Smooth muscle cell (in vitro differentiated cells): ENCODE data around the gene ZNF575. TPM values are rescaled to one million over a fixed set of nuclear protein-coding genes. Genes with fewer than 3 reads are reported as not detected.

Experiments
- DNase-seq: peaks from one replicate; lab custom pipeline; 2025; ENCODE audit not compliant: unreplicated experiment; lab: John Stamatoyannopoulos, UW
- H2AFZ ChIP-seq: fragments of 200-600 bp; sonication (generic); 2 replicates; pipeline ENCODE4 v1.6.0; 2016; ENCODE audit warnings: antibody characterized with exemption, low read depth, mild to moderate bottlenecking
- H3F3A ChIP-seq: fragments of 200-600 bp; sonication (generic); 2 replicates; pipeline ENCODE4 v1.6.0; 2017; ENCODE audit warnings: antibody characterized with exemption, low read depth
- H3K27ac ChIP-seq: fragments of 200-600 bp; sonication (generic); 2 replicates; pipeline ENCODE4 v1.5.1; 2016; ENCODE audit warnings: low read depth, mild to moderate bottlenecking
- H3K27me3 ChIP-seq: fragments of 200-600 bp; sonication (generic); 2 replicates; pipeline ENCODE4 v1.6.1; 2016; ENCODE audit warnings: low read depth, mild to moderate bottlenecking
- H3K36me3 ChIP-seq: fragments of 200-600 bp; sonication (generic); 2 replicates; pipeline ENCODE4 v1.5.1; 2016; ENCODE audit warnings: low read depth
- H3K4me1 ChIP-seq: fragments of 200-600 bp; sonication (generic); 2 replicates; pipeline ENCODE4 v1.5.1; 2016; ENCODE audit warnings: low read depth
- H3K4me2 ChIP-seq: fragments of 200-600 bp; sonication (generic); 2 replicates; pipeline ENCODE4 v1.6.0; 2016; ENCODE audit warnings: mild to moderate bottlenecking
- H3K4me3 ChIP-seq: fragments of 200-600 bp; sonication (generic); 2 replicates; pipeline ENCODE4 v1.5.1; 2016; ENCODE audit warnings: mild to moderate bottlenecking
- H3K79me2 ChIP-seq: fragments of 200-600 bp; sonication (generic); 2 replicates; pipeline ENCODE4 v1.6.0; 2016; ENCODE audit warnings: low read depth, mild to moderate bottlenecking
- H3K9ac ChIP-seq: fragments of 200-600 bp; sonication (generic); 2 replicates; pipeline ENCODE4 v1.6.0; 2016; ENCODE audit warnings: low read depth
- H3K9me3 ChIP-seq: fragments of 200-600 bp; sonication (generic); replicated peaks from 2 replicates; pipeline ENCODE4 v1.5.1; 2016; ENCODE audit warnings: low read depth
- H4K20me1 ChIP-seq: fragments of 200-600 bp; sonication (generic); 2 replicates; pipeline ENCODE4 v1.6.0; 2016; ENCODE audit warnings: low read depth
- whole genome bisulfite sequencing: methylation state at CpG from one replicate; pipeline ENCODE4 v1.1.7; 2016; ENCODE audit warnings: low lambda C conversion rate; 5-methylcytosine and 5-hydroxymethylcytosine counted together
- polyA plus RNA-seq: library from polyadenylated mRNA; unstranded; fragments of >200 nt; fragmentation: Nextera tagmentation; extraction: Ambion mirVana; gene quantifications from 2 replicates; pipeline ENCODE4 v1.2.1, GENCODE V29; 2016
- total RNA-seq: library from RNA; depleted of rRNA; stranded (reverse); fragments of >200 nt; gene quantifications from 2 replicates; pipeline ENCODE4 v1.2.3, GENCODE V29; 2014
- TF ChIP-seq, protein P1 (sequence below): fragments of 200-600 bp; sonication (generic); IDR thresholded peaks from 2 replicates; pipeline ENCODE4 v1.5.1; 2017; ENCODE audit warnings: borderline replicate concordance, mild to moderate bottlenecking, antibody characterized with exemption; ENCODE audit not compliant: insufficient read depth, poor library complexity, severe bottlenecking

Gene ZNF575
- total and polyA plus RNA-seq, 2 experiments from 2014 or later: 0.18 to 1.7 TPM

DNA sequence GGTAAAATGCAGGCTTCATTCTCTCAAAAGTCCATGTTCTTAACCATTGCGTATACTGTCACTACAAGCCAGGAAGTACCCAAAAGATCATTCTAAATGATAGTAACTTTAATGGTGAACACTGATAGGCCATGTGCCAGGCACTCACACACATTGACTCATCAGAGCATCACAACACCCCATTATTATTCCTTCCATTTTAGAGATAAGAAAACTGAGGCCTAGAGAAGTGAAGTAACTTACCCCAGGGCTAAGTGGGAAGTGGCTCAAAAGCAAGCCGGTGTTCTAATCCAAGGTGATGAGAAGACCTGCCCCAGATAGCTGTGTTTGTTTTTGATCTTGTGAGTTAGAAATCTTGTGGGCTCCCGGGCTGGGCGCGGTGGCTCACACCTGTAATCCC, 27.0 kb upstream of the ZNF575 start:
- 98% methylated on average over 5 of the region's 5 CpGs for WGBS
- H4K20me1 ChIP-seq: no peaks in the 10 kb centered on the region
- TF ChIP-seq, protein P1, sequence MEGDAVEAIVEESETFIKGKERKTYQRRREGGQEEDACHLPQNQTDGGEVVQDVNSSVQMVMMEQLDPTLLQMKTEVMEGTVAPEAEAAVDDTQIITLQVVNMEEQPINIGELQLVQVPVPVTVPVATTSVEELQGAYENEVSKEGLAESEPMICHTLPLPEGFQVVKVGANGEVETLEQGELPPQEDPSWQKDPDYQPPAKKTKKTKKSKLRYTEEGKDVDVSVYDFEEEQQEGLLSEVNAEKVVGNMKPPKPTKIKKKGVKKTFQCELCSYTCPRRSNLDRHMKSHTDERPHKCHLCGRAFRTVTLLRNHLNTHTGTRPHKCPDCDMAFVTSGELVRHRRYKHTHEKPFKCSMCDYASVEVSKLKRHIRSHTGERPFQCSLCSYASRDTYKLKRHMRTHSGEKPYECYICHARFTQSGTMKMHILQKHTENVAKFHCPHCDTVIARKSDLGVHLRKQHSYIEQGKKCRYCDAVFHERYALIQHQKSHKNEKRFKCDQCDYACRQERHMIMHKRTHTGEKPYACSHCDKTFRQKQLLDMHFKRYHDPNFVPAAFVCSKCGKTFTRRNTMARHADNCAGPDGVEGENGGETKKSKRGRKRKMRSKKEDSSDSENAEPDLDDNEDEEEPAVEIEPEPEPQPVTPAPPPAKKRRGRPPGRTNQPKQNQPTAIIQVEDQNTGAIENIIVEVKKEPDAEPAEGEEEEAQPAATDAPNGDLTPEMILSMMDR: no peak
- no peak overlapping the region for H3K4me2 ChIP-seq
- no peaks in the 10 kb centered on the region for H3K9me3 ChIP-seq
- no peaks in the 10 kb centered on the region for H3F3A ChIP-seq
- no peak overlapping the region for H2AFZ ChIP-seq
- H3K27me3 ChIP-seq: no peaks in the 10 kb centered on the region
- no peak overlapping the region for H3K27ac ChIP-seq
- no peak overlapping the region for H3K9ac ChIP-seq
- H3K79me2 ChIP-seq: no peaks in the 10 kb centered on the region
- no peak overlapping the region for H3K4me3 ChIP-seq
- H3K4me1 ChIP-seq: peaks cover 4% of the 10 kb centered on the region
- DNase-seq: no peak
- no peaks in the 10 kb centered on the region for H3K36me3 ChIP-seq

DNA sequence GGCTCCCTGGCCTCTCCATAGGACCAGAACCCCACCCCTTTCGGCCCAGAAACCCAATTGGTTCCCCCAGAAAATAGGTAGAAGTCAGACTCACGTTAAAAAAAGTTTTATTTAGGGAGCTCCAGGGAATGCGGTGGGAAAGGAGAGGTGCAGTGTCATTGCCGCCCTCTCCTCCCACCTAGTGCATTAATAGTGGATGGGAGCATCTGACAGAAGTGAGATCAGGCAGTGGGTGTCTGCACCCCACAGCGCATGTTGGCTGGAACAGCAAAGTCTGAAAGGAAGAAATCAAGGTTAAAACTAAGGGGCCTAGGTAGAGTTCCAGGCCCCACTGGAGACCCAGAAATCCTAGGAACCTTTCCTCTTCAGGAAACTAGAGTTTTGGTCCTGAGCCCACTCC, 26.4 kb upstream of the ZNF575 start:
- no peaks in the 10 kb centered on the region for H3F3A ChIP-seq
- no peaks in the 10 kb centered on the region for H3K79me2 ChIP-seq
- no peak overlapping the region for H3K4me2 ChIP-seq
- H3K9ac ChIP-seq: no peak overlapping the region
- no peaks in the 10 kb centered on the region for H3K9me3 ChIP-seq
- 94% methylated on average over 5 of the region's 5 CpGs for WGBS
- no peak for DNase-seq
- H2AFZ ChIP-seq: no peak overlapping the region
- no peaks in the 10 kb centered on the region for H4K20me1 ChIP-seq
- no peaks in the 10 kb centered on the region for H3K36me3 ChIP-seq
- H3K4me3 ChIP-seq: no peak overlapping the region
- no peaks in the 10 kb centered on the region for H3K27me3 ChIP-seq
- peaks cover 4% of the 10 kb centered on the region for H3K4me1 ChIP-seq
- H3K27ac ChIP-seq: no peak overlapping the region
- TF ChIP-seq, protein P1: no peak

DNA sequence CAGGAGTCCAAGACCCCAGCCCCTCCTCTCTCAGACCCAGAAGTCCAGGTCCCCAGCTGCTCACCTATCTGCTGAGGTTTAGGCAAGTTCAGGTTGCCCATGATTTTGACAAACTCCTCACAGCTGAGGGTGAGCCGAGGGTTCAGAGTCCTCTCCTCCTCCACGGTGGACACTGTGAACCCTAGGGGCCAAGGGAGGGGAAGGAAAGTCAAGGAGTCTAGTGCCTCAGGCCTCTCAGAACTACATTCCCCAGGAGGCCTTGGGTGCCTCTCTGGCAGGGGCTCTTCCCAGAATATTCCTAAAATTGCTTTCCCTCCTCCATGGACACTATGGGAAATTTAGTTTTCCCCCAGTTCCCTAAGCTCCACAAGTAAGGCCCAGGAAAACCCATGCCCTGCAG, 25.1 kb upstream of the ZNF575 start:
- no peak overlapping the region for H3K4me2 ChIP-seq

DNA sequence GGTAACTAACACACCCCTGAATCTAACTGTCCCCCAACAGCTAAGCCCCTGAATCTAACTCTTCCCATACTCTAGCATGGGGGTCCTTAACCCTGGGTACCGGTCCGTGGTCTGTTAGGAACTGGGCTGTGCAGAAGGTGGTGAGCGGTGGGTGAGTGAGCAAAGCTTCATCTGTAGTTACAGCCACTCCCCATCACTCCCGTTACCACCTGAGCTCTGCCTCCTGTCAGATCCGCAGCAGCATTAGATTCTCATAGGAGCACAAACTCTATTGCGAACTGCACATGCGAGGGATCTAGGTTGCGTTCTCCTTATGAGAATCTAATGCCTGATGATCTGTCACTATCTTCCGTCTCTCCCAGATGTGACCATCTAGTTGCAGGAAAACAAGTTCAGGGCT, 22.3 kb upstream of the ZNF575 start:
- H3K79me2 ChIP-seq: peaks cover under 1% of the 10 kb centered on the region
- WGBS: 96% methylated on average over 9 of the region's 9 CpGs
- H3K4me3 ChIP-seq: no peak overlapping the region
- H3K4me1 ChIP-seq: no peaks in the 10 kb centered on the region
- no peak overlapping the region for H3K9ac ChIP-seq
- H3F3A ChIP-seq: no peaks in the 10 kb centered on the region
- no peaks in the 10 kb centered on the region for H3K27me3 ChIP-seq
- peaks cover 4% of the 10 kb centered on the region for H3K36me3 ChIP-seq
- H2AFZ ChIP-seq: no peak overlapping the region
- H3K4me2 ChIP-seq: no peak overlapping the region
- DNase-seq: no peak
- TF ChIP-seq, protein P1: no peak
- H3K27ac ChIP-seq: no peak overlapping the region
- peaks cover 11% of the 10 kb centered on the region for H4K20me1 ChIP-seq
- no peaks in the 10 kb centered on the region for H3K9me3 ChIP-seq

More for the DNA sequence above, 25.1 kb upstream of the ZNF575 start:
- no peaks in the 10 kb centered on the region for H3K27me3 ChIP-seq
- H3K4me1 ChIP-seq: peaks cover 4% of the 10 kb centered on the region
- no peak overlapping the region for H2AFZ ChIP-seq
- H3K9ac ChIP-seq: no peak overlapping the region
- no peaks in the 10 kb centered on the region for H3K9me3 ChIP-seq
- H3K4me3 ChIP-seq: no peak overlapping the region
- no peak overlapping the region for H3K27ac ChIP-seq
- no peaks in the 10 kb centered on the region for H4K20me1 ChIP-seq
- no peaks in the 10 kb centered on the region for H3K79me2 ChIP-seq
- TF ChIP-seq, protein P1: no peak
- 83% methylated on average over 2 of the region's 2 CpGs for WGBS
- no peaks in the 10 kb centered on the region for H3F3A ChIP-seq
- no peaks in the 10 kb centered on the region for H3K36me3 ChIP-seq
- DNase-seq: no peak
